Measurements from ENCODE around the gene ZNF358.

ZNF358 gene

DNA sequence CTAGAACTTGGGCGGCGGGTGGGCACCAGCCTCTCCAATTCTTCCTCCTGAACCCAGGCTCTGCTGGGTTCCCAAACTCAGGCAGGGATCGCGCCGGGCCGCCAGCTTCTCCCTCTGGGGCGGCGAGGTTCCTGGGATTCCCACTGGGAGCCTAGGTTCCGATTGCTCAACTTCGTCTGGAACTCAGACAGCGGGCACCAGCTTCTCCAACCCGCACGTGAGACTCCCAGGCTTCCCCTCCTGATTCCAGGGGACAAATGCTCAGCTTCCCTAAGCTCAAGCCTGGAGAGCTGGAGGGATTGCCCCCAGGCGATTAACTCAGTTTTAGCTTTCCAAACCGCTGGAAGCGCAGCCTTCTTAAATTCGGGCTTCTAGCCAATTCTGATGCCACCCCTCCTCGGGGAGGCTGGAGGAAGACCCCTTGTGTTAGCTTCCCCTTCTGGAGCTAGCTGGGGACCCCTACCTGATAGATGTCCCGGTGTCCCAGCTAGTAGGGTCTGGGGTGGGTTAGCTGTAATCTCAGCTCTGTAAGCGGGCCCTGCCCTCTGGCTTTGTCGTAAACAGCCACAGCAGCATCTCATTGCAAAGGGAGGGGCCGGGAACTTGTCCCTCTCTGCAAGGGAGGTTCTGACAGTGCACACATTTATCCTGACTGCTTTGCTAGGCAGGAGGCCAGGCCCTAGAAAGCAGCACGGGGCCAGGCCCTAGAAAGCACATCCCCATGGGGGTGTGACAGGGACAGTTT is 7.2 kb downstream of the ZNF358 start:
- H3K36me3 ChIP-seq (ENCODE audit: control insufficient read depth, insufficient read depth, low read length) = no peaks in the 10 kb centered on the region
- H3K27me3 ChIP-seq (replicated peaks; ENCODE audit: control insufficient read depth, insufficient read depth, low read length) = no peaks in the 10 kb centered on the region
- H3K4me3 ChIP-seq (replicated peaks; ENCODE audit: low read depth, low read length) = peak overlapping the region; percentile 72
- TF ChIP-seq, protein P1, sequence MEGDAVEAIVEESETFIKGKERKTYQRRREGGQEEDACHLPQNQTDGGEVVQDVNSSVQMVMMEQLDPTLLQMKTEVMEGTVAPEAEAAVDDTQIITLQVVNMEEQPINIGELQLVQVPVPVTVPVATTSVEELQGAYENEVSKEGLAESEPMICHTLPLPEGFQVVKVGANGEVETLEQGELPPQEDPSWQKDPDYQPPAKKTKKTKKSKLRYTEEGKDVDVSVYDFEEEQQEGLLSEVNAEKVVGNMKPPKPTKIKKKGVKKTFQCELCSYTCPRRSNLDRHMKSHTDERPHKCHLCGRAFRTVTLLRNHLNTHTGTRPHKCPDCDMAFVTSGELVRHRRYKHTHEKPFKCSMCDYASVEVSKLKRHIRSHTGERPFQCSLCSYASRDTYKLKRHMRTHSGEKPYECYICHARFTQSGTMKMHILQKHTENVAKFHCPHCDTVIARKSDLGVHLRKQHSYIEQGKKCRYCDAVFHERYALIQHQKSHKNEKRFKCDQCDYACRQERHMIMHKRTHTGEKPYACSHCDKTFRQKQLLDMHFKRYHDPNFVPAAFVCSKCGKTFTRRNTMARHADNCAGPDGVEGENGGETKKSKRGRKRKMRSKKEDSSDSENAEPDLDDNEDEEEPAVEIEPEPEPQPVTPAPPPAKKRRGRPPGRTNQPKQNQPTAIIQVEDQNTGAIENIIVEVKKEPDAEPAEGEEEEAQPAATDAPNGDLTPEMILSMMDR (IDR thresholded peaks at IDR 0.05; ENCODE audit: insufficient read depth, low read length, poor library complexity, severe bottlenecking) = no peak
- no peak for DNase-seq (ENCODE audit: extremely low read depth, insufficient read length)

DNA sequence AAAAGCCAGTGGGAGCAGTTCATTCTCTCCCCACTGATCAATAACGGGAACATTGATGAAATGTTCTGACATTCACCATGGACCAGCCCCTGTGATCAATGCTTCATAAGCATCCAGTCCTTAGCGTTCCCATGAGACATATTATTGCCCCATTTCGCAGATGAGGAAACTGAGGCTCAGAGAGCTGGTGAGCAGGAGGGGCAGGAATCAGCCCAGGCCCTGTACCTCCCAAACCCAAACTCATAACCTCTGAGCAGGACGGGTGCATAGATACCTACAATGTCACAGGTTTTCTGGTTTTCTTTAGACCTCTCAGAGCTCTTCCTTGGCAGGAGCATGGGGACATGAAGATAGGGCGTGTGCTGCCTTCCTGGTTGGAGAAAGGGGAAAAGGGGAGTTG is 8.6 kb downstream of the ZNF358 start:
- H3K36me3 ChIP-seq (ENCODE audit: control insufficient read depth, insufficient read depth, low read length) = no peaks in the 10 kb centered on the region; the same call in 1 of the 2 replicates
- H3K4me3 ChIP-seq (replicated peaks; ENCODE audit: low read depth, low read length) = no peak overlapping the region
- no peaks in the 10 kb centered on the region for H3K27me3 ChIP-seq (replicated peaks; ENCODE audit: control insufficient read depth, insufficient read depth, low read length)
- DNase-seq (ENCODE audit: extremely low read depth, insufficient read length) = no peak
- TF ChIP-seq, protein P1 (IDR thresholded peaks at IDR 0.05; ENCODE audit: insufficient read depth, low read length, poor library complexity, severe bottlenecking) = no peak

DNA sequence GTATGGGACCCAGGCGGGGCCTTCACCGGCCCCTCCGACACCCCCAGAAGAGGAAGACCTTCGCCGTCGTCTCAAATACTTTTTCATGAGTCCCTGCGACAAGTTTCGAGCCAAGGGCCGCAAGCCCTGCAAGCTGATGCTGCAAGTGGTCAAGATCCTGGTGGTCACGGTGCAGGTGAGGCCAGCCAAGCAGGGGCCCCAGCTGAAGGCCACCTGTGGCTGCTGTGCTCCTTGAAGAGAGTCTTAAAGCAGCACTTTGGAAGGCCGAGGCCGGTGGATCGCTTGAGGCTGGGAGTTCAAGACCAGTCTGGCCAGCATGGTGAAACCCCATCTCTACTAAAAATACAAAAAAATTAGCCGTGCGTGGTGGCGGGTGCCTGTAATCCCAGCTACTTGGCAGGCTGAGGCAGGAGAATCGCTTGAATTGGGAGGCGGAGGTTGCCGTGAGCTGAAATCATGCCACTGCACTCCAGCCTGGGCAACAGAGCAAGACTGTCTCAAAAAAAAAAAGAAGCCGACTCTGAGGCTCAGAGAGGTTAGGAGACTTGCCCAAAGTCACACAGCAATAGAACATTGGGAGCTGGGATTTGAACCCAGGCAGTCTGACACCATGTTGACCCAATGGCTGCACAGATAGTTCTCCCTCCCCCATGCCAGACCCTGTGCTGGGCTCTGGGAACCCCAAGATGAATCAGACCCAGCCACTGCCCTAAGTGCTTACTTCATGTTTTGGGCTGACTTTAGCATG is 9.3 kb downstream of the ZNF358 start:
- Histone ChIP-seq H3K4me3 (replicated peaks; ENCODE audit: low read depth, low read length) (no peak overlapping the region), H3K27me3 (replicated peaks; ENCODE audit: control insufficient read depth, insufficient read depth, low read length) (no peaks in the 10 kb centered on the region), H3K36me3 (ENCODE audit: control insufficient read depth, insufficient read depth, low read length) (no peaks in the 10 kb centered on the region; the same call in 1 of the 2 replicates)
- TF ChIP-seq, protein P1 (IDR thresholded peaks at IDR 0.05; ENCODE audit: insufficient read depth, low read length, poor library complexity, severe bottlenecking) = no peak
- DNase-seq (ENCODE audit: extremely low read depth, insufficient read length) = no peak

DNA sequence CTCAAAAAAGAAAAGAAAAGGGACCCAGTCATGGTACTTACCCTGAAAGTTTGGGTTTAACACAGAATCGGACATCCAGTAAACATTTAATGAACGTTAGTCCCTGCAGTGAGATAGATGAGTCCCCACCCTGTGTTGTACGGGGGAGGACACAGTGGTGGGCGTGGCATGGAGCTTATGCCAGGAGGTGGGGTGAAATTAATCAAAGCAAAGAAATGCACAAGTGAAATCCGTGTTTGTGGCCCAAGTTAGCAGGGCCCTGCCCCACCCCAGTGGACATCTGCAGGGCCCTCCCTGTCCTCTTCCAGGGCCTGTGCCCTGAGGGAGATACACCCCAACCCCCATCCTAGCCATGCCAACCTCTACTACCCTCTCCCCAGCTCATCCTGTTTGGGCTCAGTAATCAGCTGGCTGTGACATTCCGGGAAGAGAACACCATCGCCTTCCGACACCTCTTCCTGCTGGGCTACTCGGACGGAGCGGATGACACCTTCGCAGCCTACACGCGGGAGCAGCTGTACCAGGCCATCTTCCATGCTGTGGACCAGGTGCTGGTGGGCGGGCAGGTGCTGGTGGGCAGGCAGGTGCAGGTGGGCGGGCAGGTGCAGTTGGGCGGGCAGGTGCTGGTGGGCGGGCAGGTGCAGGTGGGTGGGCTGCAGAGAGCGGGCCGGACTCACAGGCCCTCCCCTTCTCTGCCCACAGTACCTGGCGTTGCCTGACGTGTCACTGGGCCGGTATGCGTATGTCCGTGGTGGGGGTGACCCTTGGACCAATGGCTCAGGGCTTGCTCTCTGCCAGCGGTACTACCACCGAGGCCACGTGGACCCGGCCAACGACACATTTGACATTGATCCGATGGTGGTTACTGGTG is 10.4 kb downstream of the ZNF358 start:
- no peaks in the 10 kb centered on the region; the same call in 1 of the 2 replicates for H3K36me3 ChIP-seq (ENCODE audit: control insufficient read depth, insufficient read depth, low read length)
- DNase-seq (ENCODE audit: extremely low read depth, insufficient read length) = no peak
- no peak overlapping the region for H3K4me3 ChIP-seq (replicated peaks; ENCODE audit: low read depth, low read length)
- no peaks in the 10 kb centered on the region for H3K27me3 ChIP-seq (replicated peaks; ENCODE audit: control insufficient read depth, insufficient read depth, low read length)
- TF ChIP-seq, protein P1 (IDR thresholded peaks at IDR 0.05; ENCODE audit: insufficient read depth, low read length, poor library complexity, severe bottlenecking) = no peak

DNA sequence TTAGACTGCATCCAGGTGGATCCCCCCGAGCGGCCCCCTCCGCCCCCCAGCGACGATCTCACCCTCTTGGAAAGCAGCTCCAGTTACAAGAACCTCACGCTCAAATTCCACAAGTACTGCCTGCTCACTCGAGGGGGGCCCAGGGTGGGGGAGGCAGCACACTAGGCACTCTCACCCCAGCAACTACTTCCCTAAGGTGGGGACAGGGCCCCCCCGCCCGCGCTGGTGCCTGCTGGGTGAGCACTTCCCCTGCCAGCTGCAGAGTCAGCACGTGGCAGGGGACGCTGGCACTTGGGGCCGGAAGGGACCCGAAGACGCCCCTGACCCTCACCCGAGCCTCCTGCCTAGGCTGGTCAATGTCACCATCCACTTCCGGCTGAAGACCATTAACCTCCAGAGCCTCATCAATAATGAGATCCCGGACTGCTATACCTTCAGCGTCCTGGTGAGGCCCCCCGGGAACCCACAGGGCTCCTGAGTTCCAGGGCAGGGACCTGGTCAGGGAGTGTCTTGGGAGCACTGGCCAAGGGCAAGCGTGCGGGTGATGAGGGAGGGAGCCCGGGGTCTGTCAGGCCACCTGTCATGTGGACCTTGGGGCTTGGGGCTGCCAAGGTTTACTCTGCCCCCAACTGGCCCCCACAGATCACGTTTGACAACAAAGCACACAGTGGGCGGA is 11.8 kb downstream of the ZNF358 start:
- H3K4me3 ChIP-seq (replicated peaks; ENCODE audit: low read depth, low read length) = no peak overlapping the region
- TF ChIP-seq, protein P1 (IDR thresholded peaks at IDR 0.05; ENCODE audit: insufficient read depth, low read length, poor library complexity, severe bottlenecking) = no peak
- no peaks in the 10 kb centered on the region for H3K27me3 ChIP-seq (replicated peaks; ENCODE audit: control insufficient read depth, insufficient read depth, low read length)
- no peak for DNase-seq (ENCODE audit: extremely low read depth, insufficient read length)
- no peaks in the 10 kb centered on the region; the same call in 1 of the 2 replicates for H3K36me3 ChIP-seq (ENCODE audit: control insufficient read depth, insufficient read depth, low read length)

Measured in GM06990 (cell line).